Neuronal stem cell (in vitro differentiated cells): ENCODE measurements around the gene FAM168A.

Experiments
- DNase-seq: peaks from one replicate; pipeline ENCODE4 v3.0.0-alpha.2; 2013; ENCODE audit warnings: low spot score
- H2AFZ ChIP-seq: one replicate; pipeline ENCODE4 v1.6.1; 2013; ENCODE audit warnings: mild to moderate bottlenecking, low read length, inconsistent platforms
- H2AK5ac ChIP-seq: 2 replicates; pipeline ENCODE4 v1.6.1; 2013; ENCODE audit warnings: low read depth, mild to moderate bottlenecking, inconsistent platforms, low read length, moderate library complexity, mixed read lengths
- H2BK120ac ChIP-seq: 2 replicates; pipeline ENCODE4 v1.6.1; 2013; ENCODE audit warnings: low read depth, mild to moderate bottlenecking, inconsistent platforms, low read length, moderate library complexity, mixed read lengths
- H2BK12ac ChIP-seq: one replicate; pipeline ENCODE4 v1.6.1; 2013; ENCODE audit warnings: low read length, inconsistent platforms
- H2BK15ac ChIP-seq: 2 replicates; pipeline ENCODE4 v1.6.1; 2013; ENCODE audit warnings: mild to moderate bottlenecking, low read length, inconsistent platforms, mixed read lengths
- H2BK5ac ChIP-seq: one replicate; pipeline ENCODE4 v1.6.1; 2013; ENCODE audit warnings: inconsistent platforms, mild to moderate bottlenecking, low read length, moderate library complexity
- H3K14ac ChIP-seq: one replicate; pipeline ENCODE4 v1.6.1; 2013; ENCODE audit warnings: low read length, inconsistent platforms
- H3K18ac ChIP-seq: 2 replicates; pipeline ENCODE4 v1.6.1; 2013; ENCODE audit warnings: low read length, inconsistent platforms
- H3K23ac ChIP-seq: 2 replicates; pipeline ENCODE4 v1.6.1; 2013; ENCODE audit warnings: low read depth, mild to moderate bottlenecking, mixed read lengths, low read length, inconsistent platforms; ENCODE audit not compliant: poor library complexity
- H3K27ac ChIP-seq: replicated peaks from 3 replicates; pipeline ENCODE4 v1.5.1; 2013; ENCODE audit warnings: low read length, inconsistent platforms
- H3K27me3 ChIP-seq, 3 experiments: 2 replicates each; pipeline ENCODE4 v1.6.1; 2013; ENCODE audit warnings: low read length in 3 of 3, mild to moderate bottlenecking in 2 of 3, inconsistent platforms in 1 of 3, low read depth in 1 of 3, mixed read lengths in 1 of 3, moderate library complexity in 1 of 3; ENCODE audit not compliant: control insufficient read depth in 3 of 3, insufficient read depth in 3 of 3
- H3K36me3 ChIP-seq, 2 donors: replicated peaks in 1 of 2; 2 replicates each; pipeline ENCODE4 v1.6.1; 2013; ENCODE audit warnings: low read length in 2 of 2; ENCODE audit not compliant: control insufficient read depth in 2 of 2, insufficient read depth in 2 of 2
- H3K4ac ChIP-seq: 2 replicates; pipeline ENCODE4 v1.6.1; 2013; ENCODE audit warnings: inconsistent platforms, mild to moderate bottlenecking, low read length, moderate library complexity
- H3K4me1 ChIP-seq, 2 donors: 1 replicate in 1 of 2; 2 replicates in 1 of 2; pipeline ENCODE4 v1.6.1; 2013; ENCODE audit warnings: low read length in 2 of 2, low read depth in 1 of 2; ENCODE audit not compliant: control insufficient read depth in 2 of 2, insufficient read depth in 1 of 2
- H3K4me2 ChIP-seq: one replicate; pipeline ENCODE4 v1.6.1; 2013; ENCODE audit warnings: mild to moderate bottlenecking, low read length, inconsistent platforms; ENCODE audit not compliant: insufficient read depth, poor library complexity, severe bottlenecking
- H3K4me3 ChIP-seq, 2 donors: 2 replicates each; pipeline ENCODE4 v1.5.1; 2013; ENCODE audit warnings: low read length in 2 of 2, mild to moderate bottlenecking in 2 of 2, inconsistent platforms in 1 of 2, moderate library complexity in 1 of 2
- H3K79me1 ChIP-seq: one replicate; pipeline ENCODE4 v1.6.1; 2013; ENCODE audit warnings: low read depth, mild to moderate bottlenecking, inconsistent platforms, low read length, moderate library complexity
- H3K9ac ChIP-seq: one replicate; pipeline ENCODE4 v1.6.1; 2013; ENCODE audit warnings: mild to moderate bottlenecking, low read depth, low read length, inconsistent platforms; ENCODE audit not compliant: poor library complexity
- H3K9me3 ChIP-seq, 2 donors: replicated peaks in 1 of 2; 2 replicates each; pipeline versions ENCODE3 to v1.6.1; 2013; ENCODE audit warnings: low read length in 2 of 2, mild to moderate bottlenecking in 2 of 2, inconsistent platforms in 1 of 2, low read depth in 1 of 2, mixed read lengths in 1 of 2, moderate library complexity in 1 of 2; ENCODE audit not compliant: control insufficient read depth in 2 of 2, insufficient read depth in 1 of 2
- H4K8ac ChIP-seq: one replicate; pipeline ENCODE4 v1.6.1; 2013; ENCODE audit warnings: low read depth, mild to moderate bottlenecking, inconsistent platforms, low read length, moderate library complexity
- H4K91ac ChIP-seq: one replicate; pipeline ENCODE4 v1.6.1; 2013; ENCODE audit warnings: low read length, low read depth, mild to moderate bottlenecking, inconsistent platforms; ENCODE audit not compliant: poor library complexity
- WGBS, 2 donors: extraction: QIAGEN DNeasy Blood & Tissue Kit; methylation state at CpG; one replicate each; pipeline ENCODE4 v1.1.7; 2013; ENCODE audit warnings: missing lambda C conversion rate in 2 of 2, mixed read lengths in 1 of 2; ENCODE audit not compliant: insufficient read length in 2 of 2, insufficient replicate concordance in 1 of 2; ENCODE audit errors: extremely low coverage in 2 of 2; 5-methylcytosine and 5-hydroxymethylcytosine counted together

The FAM168A gene

DNA sequence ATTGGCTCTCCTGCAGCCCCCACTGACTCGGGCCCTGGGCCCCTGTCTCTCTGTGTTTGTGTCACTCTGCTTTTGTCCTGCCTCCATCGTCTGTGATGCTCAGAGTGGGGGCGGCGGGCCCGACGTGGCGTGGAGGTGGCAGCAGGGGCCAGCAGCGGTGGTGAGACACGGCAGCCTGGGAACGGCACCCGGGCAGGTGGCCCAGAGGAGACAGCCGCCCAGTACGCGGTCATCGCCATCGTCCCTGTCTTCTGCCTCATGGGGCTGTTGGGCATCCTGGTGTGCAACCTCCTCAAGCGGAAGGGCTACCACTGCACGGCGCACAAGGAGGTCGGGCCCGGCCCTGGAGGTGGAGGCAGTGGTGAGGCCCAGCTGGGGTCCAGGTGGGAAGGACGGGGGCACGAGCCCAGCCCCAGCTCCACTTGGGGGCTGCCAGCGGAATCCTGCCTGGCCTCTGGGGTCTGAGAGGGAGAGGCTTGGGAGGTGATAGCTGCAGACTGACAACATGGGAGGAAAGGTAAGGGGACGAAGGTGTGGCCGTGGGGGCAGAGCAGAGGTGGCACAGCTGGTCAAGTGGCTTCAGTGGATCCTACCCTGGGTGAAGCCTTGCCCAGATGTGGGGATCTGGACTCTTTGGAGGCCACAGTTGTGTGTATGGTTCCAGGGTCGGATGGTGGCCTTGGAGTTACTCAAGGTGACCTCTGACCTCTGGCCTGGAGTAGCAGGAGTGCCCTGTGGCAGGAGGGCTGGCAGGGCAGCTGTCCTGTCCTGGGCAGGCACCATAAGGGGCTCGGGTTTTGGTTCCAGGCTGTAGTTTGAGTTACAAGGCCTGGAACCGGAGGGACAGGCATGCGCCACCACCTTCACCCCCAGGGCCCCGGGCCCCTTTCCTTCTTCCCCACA, 205.6 kb downstream of the FAM168A start:
- H3K18ac ChIP-seq, result peak overlapping the region; percentile 51
- no peak overlapping the region for H3K4me2 ChIP-seq
- H3K9me3 ChIP-seq, result no peaks in the 10 kb centered on the region

DNA sequence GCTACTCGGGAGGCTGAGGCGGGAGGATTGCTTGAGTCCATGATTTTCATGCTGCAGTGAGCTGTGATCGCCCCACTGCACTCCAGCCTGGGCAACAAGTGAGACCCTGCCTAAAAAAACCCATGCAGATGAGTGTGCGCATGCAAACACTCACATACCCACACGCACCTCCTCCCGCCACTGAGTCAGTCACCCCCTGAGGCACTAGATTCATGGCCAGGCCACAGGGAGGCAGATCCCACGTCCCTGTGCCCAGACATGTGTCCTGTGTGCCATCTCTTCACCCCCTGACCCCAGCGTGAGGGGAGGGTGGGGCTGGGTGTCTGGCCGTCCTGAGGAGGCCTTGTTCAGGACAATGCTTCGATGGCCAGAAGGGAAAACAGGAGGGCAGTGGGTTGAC, 206.2 kb downstream of the FAM168A start:
- no CpG with 5 or more reads among the region's 10 CpGs for WGBS, 2 donors
- Histone ChIP-seq H3K9me3 (no peaks in the 10 kb centered on the region), H3K27ac (no peak overlapping the region), H3K18ac (no peak overlapping the region), H3K27me3 (no peaks in the 10 kb centered on the region), H2AK5ac (peak overlapping the region; percentile 63), H2BK15ac (no peak overlapping the region), H3K14ac (no peak overlapping the region), H4K91ac (no peak overlapping the region), H3K36me3 (peaks cover 9 to 47% of the 10 kb centered on the region in 2 donors), H3K4ac (no peak overlapping the region), H3K4me1 (peaks cover 7 to 9% of the 10 kb centered on the region in 2 donors), H2BK5ac (peak overlapping the region; percentile 43), H3K9ac (no peak overlapping the region), H2BK12ac (no peak overlapping the region), H3K4me2 (no peak overlapping the region), H2AFZ (no peak overlapping the region), H3K79me1 (peaks cover 15% of the 10 kb centered on the region), H2BK120ac (no peak overlapping the region), H3K4me3 (no peak overlapping the region), H3K23ac (no peak overlapping the region), H4K8ac (no peak overlapping the region)
- no peak for DNase-seq

More for the DNA sequence above, 205.6 kb downstream of the FAM168A start:
- no peak overlapping the region for H2AFZ ChIP-seq
- no peak overlapping the region for H2BK120ac ChIP-seq
- H3K36me3 ChIP-seq, result peaks cover 12 to 51% of the 10 kb centered on the region in 2 donors
- H2AK5ac ChIP-seq, result peak overlapping the region; percentile 63
- no peak overlapping the region for H3K4ac ChIP-seq
- H3K4me1 ChIP-seq, result peaks cover 4 to 5% of the 10 kb centered on the region in 2 donors
- H3K27ac ChIP-seq, result no peak overlapping the region
- no CpG with 5 or more reads among the region's 31 CpGs for WGBS, 2 donors
- no peak overlapping the region for H2BK15ac ChIP-seq
- H3K14ac ChIP-seq, result no peak overlapping the region
- no peak for DNase-seq
- no peak overlapping the region for H4K91ac ChIP-seq
- H2BK12ac ChIP-seq, result no peak overlapping the region
- peak overlapping the region; percentile 51 for H3K9ac ChIP-seq
- no peak overlapping the region for H3K23ac ChIP-seq
- peaks cover 14% of the 10 kb centered on the region for H3K79me1 ChIP-seq
- H4K8ac ChIP-seq, result no peak overlapping the region
- no peaks in the 10 kb centered on the region for H3K27me3 ChIP-seq
- H2BK5ac ChIP-seq, result peak overlapping the region; percentile 43
- H3K4me3 ChIP-seq, result no peak overlapping the region

DNA sequence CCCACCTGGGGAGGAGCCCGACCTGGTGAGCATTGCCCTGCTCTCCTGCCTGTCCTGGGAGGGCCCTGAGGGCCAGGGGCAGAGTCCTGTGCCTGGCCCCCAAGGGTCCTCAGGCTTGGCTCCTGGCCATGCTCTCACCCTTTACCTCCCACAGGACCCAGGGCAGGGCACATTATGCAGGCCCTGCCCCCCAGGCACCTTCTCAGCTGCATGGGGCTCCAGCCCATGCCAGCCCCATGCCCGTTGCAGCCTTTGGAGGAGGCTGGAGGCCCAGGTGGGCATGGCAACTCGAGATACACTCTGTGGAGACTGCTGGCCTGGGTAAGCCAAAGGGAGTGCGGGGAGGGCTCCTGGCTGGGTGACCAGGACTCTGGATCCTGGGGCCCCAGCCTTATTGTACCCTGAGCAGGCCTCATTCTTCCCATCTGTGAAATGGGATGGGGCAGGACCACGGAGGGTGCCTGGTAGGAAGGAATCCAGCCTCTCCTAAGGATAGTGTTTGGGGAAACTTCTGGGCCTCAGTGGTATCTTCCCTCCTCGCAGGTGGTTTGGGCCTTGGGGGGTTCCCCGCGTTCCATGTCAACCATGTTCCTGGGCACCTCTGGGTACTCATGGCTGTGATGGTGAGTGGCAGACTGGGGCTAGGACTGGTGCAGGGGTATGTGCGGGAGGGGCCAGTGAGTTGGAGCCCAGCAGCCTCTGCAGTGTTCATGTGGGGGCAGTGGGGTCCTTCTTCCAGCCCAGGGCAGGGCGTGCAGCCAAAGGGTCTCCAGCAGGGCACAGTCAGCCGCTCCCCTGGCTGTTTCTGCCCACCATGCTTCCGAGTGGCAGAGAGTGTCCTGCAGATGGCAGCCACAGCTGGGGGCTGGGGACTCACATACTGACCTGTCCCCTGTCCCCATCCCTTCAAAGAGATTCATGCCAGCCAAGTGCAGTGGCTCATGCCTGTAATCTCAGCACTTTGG, 207.0 kb downstream of the FAM168A start:
- Histone ChIP-seq H2AK5ac (no peak overlapping the region), H3K23ac (no peak overlapping the region), H2BK15ac (no peak overlapping the region), H3K14ac (no peak overlapping the region), H3K4me1 (peaks cover 9 to 16% of the 10 kb centered on the region in 2 donors), H3K18ac (no peak overlapping the region), H3K27ac (no peak overlapping the region), H3K27me3 (no peaks in the 10 kb centered on the region), H3K9ac (no peak overlapping the region), H3K4ac (no peak overlapping the region), H2BK12ac (no peak overlapping the region), H3K4me2 (no peak overlapping the region), H2AFZ (no peak overlapping the region), H4K91ac (no peak overlapping the region), H3K36me3 (peaks cover 9 to 40% of the 10 kb centered on the region in 2 donors), H3K9me3 (no peaks in the 10 kb centered on the region), H4K8ac (no peak overlapping the region), H2BK5ac (no peak overlapping the region), H2BK120ac (no peak overlapping the region), H3K79me1 (peaks cover 20% of the 10 kb centered on the region), H3K4me3 (no peak overlapping the region)
- DNase-seq, result no peak
- WGBS, 2 donors, result no CpG with 5 or more reads among the region's 12 CpGs
